HFFc6 (cell line): Measurements from ENCODE around the gene FMN1. TPM values are rescaled to one million over a fixed set of nuclear protein-coding genes. Genes with fewer than 3 reads are reported as not detected.

Experiments used
- DNase-seq: peaks from one replicate; pipeline ENCODE4 v3.0.0-alpha.2; 2018
- H3K27ac Mint-ChIP-seq: 2 replicates; pipeline ENCODE4 v1.8.0; 2020; ENCODE audit warnings: mild to moderate bottlenecking, mixed read lengths
- H3K27me3 Mint-ChIP-seq: 2 replicates; pipeline ENCODE4 v1.8.0; 2021; ENCODE audit warnings: mild to moderate bottlenecking, moderate library complexity, mixed read lengths; ENCODE audit not compliant: insufficient read depth
- H3K36me3 Mint-ChIP-seq: 2 replicates; pipeline ENCODE4 v1.8.0; 2021; ENCODE audit warnings: low read depth, mixed read lengths
- H3K4me1 Mint-ChIP-seq: 2 replicates; pipeline ENCODE4 v1.8.0; 2020; ENCODE audit warnings: low read depth, mixed read lengths
- H3K4me3 Mint-ChIP-seq: 2 replicates; pipeline ENCODE4 v1.8.0; 2020; ENCODE audit warnings: mild to moderate bottlenecking, moderate library complexity, mixed read lengths
- H3K9me3 Mint-ChIP-seq: 2 replicates; pipeline ENCODE4 v1.8.0; 2020; ENCODE audit warnings: mild to moderate bottlenecking, mixed read lengths
- CTCF ChIP-seq: fragments of 200-600 bp; sonication (generic); IDR thresholded peaks from 2 replicates; pipeline ENCODE4 v1.5.0; 2021; ENCODE audit warnings: antibody characterized with exemption, mild to moderate bottlenecking
- total RNA-seq, 6 experiments: library from RNA; stranded (reverse); fragmentation: NEBNext Ultra II Directional; extraction: Animal tissue kit (Norgen Biotek cat#: 25700); gene quantifications; 2 replicates in 1 of 6; 3 replicates in 5 of 6; pipeline ENCODE4 v1.2.3, GENCODE V29; 2021

FMN1 gene
- total RNA-seq, 6 experiments from 2014 or later, result 8.3 to 14.0 (median 12.6) TPM

GRCh38 chr15:32840507-32841245, 353.8 kb downstream of the FMN1 start:
- Mint-ChIP-seq H3K9me3 (no peaks in the 10 kb centered on the region), H3K27me3 (peaks cover 1% of the 10 kb centered on the region), H3K4me3 (peak overlapping the region; percentile 36), H3K36me3 (peaks cover 43% of the 10 kb centered on the region), H3K4me1 (peaks cover 87% of the 10 kb centered on the region), H3K27ac (peak overlapping the region; percentile 95)
- TF ChIP-seq CTCF, result no peak
- no peak for DNase-seq

- no peak for TF ChIP-seq CTCF
- Mint-ChIP-seq H3K4me3 (peak overlapping the region; percentile 36), H3K27ac (peak overlapping the region; percentile 95), H3K4me1 (peaks cover 86% of the 10 kb centered on the region), H3K9me3 (no peaks in the 10 kb centered on the region), H3K36me3 (peaks cover 40% of the 10 kb centered on the region), H3K27me3 (peaks cover 1% of the 10 kb centered on the region)
- peak; percentile 94 for DNase-seq
Observed at GRCh38 chr15:32838820-32839219, 355.7 kb downstream of the FMN1 start.

- H3K27me3 Mint-ChIP-seq, result peaks cover 1% of the 10 kb centered on the region
- peaks cover 41% of the 10 kb centered on the region for H3K36me3 Mint-ChIP-seq
- DNase-seq, result no peak
- H3K27ac Mint-ChIP-seq, result peak overlapping the region; percentile 95
- no peaks in the 10 kb centered on the region for H3K9me3 Mint-ChIP-seq
- H3K4me3 Mint-ChIP-seq, result peak overlapping the region; percentile 36
- TF ChIP-seq CTCF, result no peak
- peaks cover 86% of the 10 kb centered on the region for H3K4me1 Mint-ChIP-seq
Observed at GRCh38 chr15:32838338-32838737, 356.2 kb downstream of the FMN1 start.

GRCh38 chr15:32837935-32838334, 356.6 kb downstream of the FMN1 start:
- Mint-ChIP-seq H3K36me3 (peaks cover 45% of the 10 kb centered on the region), H3K27ac (peak overlapping the region; percentile 95), H3K4me3 (peak overlapping the region; percentile 36), H3K27me3 (peaks cover 1% of the 10 kb centered on the region), H3K4me1 (peaks cover 86% of the 10 kb centered on the region), H3K9me3 (no peaks in the 10 kb centered on the region)
- TF ChIP-seq CTCF, result no peak
- no peak for DNase-seq

GRCh38 chr15:32834156-32834555, 360.4 kb downstream of the FMN1 start:
- Mint-ChIP-seq H3K27me3 (peaks cover 1% of the 10 kb centered on the region), H3K4me1 (peaks cover 90% of the 10 kb centered on the region), H3K4me3 (no peak overlapping the region), H3K27ac (peak overlapping the region; percentile 78), H3K9me3 (no peaks in the 10 kb centered on the region), H3K36me3 (peaks cover 41% of the 10 kb centered on the region)
- TF ChIP-seq CTCF, result no peak
- DNase-seq, result no peak
